NCI-H2029 treated with DMSO at 0.1 percent for 48 hours (cell line): ENCODE results near the gene DNAJC15.

Source experiments
- DNase-seq: peaks from one replicate; lab custom pipeline; 2025; lab: John Stamatoyannopoulos, UW

Gene DNAJC15

DNA sequence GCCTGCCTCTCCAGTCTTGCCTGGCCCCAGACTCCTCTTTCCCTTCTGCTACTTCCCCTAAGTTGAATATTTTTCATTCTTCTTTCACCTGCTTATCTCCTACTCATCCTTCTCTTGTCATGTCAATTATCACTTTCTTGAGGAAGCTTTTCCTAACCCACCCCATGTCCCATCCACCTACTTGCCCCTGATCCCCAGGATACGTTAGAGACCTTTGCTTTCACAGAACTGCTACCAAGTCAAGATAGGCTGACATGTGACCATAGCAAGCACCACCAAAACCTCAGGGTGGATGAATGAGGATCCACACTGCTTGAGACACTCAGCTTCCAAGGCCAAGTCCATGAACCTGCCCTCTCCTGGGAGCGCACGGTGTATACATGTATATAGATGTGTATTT is 131.5 kb downstream of the DNAJC15 start:
- no peak for DNase-seq

DNA sequence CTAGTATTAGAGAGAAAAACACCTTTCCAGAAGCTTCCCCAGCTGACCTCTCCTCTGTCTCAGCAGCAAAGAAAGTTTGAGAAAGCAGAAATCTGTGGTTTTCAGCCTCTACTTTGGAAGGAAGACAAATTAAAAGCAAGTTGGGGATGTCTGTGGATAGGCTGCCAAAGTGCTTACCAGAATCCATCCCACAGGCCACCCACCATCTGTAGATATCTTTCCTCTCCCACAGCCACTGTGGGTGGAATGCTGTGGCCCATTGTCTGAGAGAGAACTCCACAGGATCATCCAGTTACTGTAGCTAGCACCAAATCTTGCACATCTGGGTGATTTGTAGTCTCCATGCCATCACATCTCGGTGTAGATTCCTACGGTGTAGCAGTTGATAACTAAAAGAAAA is 133.5 kb downstream of the DNAJC15 start:
- DNase-seq = no peak

DNA sequence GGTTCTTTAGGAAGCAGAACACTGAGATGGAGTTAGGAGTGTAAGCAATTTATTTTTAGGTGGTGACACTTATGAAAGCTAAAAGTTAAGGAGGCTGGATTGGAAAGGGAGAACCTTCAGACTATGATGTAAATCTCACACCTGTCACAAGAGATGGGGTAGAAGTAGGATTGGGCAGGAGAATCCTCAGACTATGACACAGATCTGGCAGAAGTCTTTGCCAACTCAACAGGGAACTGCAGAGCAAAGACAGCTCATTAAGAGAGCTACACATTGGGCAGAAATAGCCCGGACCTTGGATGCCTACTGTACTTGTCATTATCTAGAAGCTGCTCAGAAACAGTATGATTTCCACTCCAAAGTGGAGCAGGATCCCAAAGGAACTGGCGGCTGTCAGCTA is 134.4 kb downstream of the DNAJC15 start:
- no peak for DNase-seq

DNA sequence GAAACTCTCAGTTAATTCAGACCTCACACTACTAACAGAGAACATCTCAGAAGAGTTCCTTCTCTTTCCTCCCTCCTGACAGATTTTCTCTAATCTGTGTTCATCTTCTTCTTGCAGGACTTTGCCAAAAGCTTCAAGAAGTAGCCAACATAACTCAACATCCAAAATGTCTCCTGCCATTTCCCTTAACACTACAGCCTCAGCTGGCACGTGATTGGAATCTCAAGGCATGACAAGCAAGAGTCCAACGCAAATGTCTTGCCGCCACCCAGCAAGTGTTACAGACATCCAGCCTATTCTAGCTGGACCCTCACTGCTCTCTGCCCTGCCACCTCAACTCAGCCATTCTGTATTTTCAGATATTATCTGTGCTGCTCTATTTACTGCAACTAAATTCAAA is 135.1 kb downstream of the DNAJC15 start:
- no peak for DNase-seq

DNA sequence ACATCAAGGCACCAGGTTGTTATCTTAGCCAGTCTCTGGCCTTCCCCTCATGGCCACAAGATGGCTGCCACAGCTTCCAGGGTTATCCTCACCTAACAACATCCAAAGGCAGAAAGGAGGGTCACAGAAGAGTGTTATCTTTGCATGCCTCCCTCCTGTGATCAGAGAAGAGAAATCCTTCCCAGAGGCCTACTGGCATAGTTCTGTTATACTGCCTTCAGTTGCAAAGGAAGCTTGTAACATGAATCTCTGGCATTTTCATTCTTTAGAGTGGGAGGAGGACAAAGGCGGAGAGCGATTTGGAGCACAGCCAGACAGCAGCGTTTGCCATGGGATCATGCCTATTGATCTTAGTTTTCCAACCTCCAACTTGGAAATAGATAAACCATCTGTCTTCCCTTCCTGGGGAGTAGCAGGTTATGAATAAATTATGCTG is 135.7 kb downstream of the DNAJC15 start:
- no peak for DNase-seq
